Measurements from ENCODE around the gene IGDCC3. TPM values are rescaled to one million over a fixed set of nuclear protein-coding genes. Genes with fewer than 3 reads are reported as not detected.

Gene IGDCC3
- total RNA-seq, 6 experiments from 2014 or later: not detected

DNA sequence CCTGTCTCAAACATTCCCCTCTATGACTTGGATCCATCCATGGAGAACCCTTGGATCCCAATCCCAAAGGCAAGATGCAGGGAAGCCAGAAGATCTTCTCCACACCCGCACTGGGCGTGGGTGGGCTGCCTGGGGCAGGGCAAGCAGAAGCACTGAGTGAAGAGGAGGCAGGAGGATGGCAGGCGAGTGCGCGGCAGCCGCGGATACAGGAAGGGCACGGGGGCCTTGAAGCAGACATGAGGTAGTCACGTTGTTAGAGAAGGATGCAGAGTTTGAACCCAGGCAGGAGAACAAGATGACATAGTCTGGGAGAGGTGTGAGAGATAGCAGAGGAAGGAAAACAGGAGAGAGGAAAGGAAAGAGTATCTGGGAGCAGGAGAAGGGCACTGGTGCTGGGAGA is 5.1 kb upstream of the IGDCC3 start:
- H3K4me3 Mint-ChIP-seq: no peak overlapping the region
- no peaks in the 10 kb centered on the region for H3K9me3 Mint-ChIP-seq
- TF ChIP-seq CTCF (IDR thresholded peaks at IDR 0.05): no peak
- no peak for DNase-seq
- no peaks in the 10 kb centered on the region for H3K4me1 Mint-ChIP-seq (ENCODE audit: low read depth)
- no peak overlapping the region for H3K27ac Mint-ChIP-seq
- H3K36me3 Mint-ChIP-seq (ENCODE audit: low read depth): no peaks in the 10 kb centered on the region
- H3K27me3 Mint-ChIP-seq (ENCODE audit: insufficient read depth): peaks cover 36% of the 10 kb centered on the region

DNA sequence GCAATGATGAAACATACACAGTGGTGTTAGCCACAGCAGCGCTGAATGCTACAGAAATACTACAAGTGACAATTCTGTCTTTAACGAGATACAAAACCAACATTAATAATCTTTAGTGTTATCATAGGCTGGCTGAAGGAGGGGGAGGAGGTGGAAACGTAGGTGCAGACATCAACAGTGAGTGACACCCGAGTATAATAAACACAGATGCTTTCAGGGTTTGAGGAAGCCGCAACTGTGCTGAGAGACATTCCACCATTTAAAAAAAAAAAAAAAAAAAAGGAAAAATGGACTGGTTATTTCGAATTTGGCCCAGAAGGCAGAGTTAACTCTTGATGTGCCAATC is 4.3 kb upstream of the IGDCC3 start:
- H3K4me1 Mint-ChIP-seq (ENCODE audit: low read depth): peaks cover 1% of the 10 kb centered on the region
- H3K27ac Mint-ChIP-seq: no peak overlapping the region
- no peaks in the 10 kb centered on the region for H3K36me3 Mint-ChIP-seq (ENCODE audit: low read depth)
- no peak for TF ChIP-seq CTCF (IDR thresholded peaks at IDR 0.05)
- no peak for DNase-seq
- peaks cover 37% of the 10 kb centered on the region for H3K27me3 Mint-ChIP-seq (ENCODE audit: insufficient read depth)
- H3K4me3 Mint-ChIP-seq: no peak overlapping the region
- H3K9me3 Mint-ChIP-seq: no peaks in the 10 kb centered on the region

- no peak for DNase-seq
- no peaks in the 10 kb centered on the region for H3K9me3 Mint-ChIP-seq
- H3K27ac Mint-ChIP-seq: no peak overlapping the region
- H3K4me3 Mint-ChIP-seq: no peak overlapping the region
- TF ChIP-seq CTCF (IDR thresholded peaks at IDR 0.05): no peak
- peaks cover 42% of the 10 kb centered on the region for H3K27me3 Mint-ChIP-seq (ENCODE audit: insufficient read depth)
- H3K4me1 Mint-ChIP-seq (ENCODE audit: low read depth): peaks cover 6% of the 10 kb centered on the region
- no peaks in the 10 kb centered on the region for H3K36me3 Mint-ChIP-seq (ENCODE audit: low read depth)
Measured at GRCh38 chr15:65381445-65382145, 3.8 kb upstream of the IGDCC3 start.

DNA sequence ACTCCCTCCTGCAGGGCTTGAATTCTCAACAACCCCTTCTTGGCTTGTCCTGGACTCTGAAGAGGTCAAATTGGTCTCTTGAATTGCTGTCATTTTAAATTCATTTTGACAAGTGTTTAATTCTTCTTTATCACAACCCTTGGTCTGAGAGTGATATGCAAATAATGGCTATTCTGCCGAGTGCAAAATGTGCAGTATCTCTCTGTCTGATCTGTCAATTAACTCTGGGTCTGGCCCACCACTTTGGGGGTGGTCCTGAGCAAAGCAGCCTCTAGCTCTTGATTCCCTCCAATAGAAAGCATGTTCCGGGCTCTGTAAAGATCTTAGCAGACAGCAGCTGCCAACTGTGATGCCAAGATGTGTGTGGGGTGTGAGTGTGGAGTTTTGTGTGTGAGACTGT is 2.2 kb upstream of the IGDCC3 start:
- DNase-seq: no peak
- TF ChIP-seq CTCF (IDR thresholded peaks at IDR 0.05): no peak
- peaks cover 12% of the 10 kb centered on the region for H3K4me1 Mint-ChIP-seq (ENCODE audit: low read depth)
- H3K36me3 Mint-ChIP-seq (ENCODE audit: low read depth): no peaks in the 10 kb centered on the region
- H3K27me3 Mint-ChIP-seq (ENCODE audit: insufficient read depth): peaks cover 57% of the 10 kb centered on the region
- H3K27ac Mint-ChIP-seq: no peak overlapping the region
- no peak overlapping the region for H3K4me3 Mint-ChIP-seq
- H3K9me3 Mint-ChIP-seq: no peaks in the 10 kb centered on the region

- no peaks in the 10 kb centered on the region for H3K9me3 Mint-ChIP-seq
- no peaks in the 10 kb centered on the region for H3K36me3 Mint-ChIP-seq (ENCODE audit: low read depth)
- no peak overlapping the region for H3K27ac Mint-ChIP-seq
- H3K27me3 Mint-ChIP-seq (ENCODE audit: insufficient read depth): peaks cover 60% of the 10 kb centered on the region
- peaks cover 23% of the 10 kb centered on the region for H3K4me1 Mint-ChIP-seq (ENCODE audit: low read depth)
- no peak for DNase-seq
- peak overlapping the region; percentile 68 for H3K4me3 Mint-ChIP-seq
- no peak for TF ChIP-seq CTCF (IDR thresholded peaks at IDR 0.05)
Measured at GRCh38 chr15:65377105-65377975, 462 bp downstream of the IGDCC3 start.

Data from HFFc6 (cell line).